HepG2 (cell line): Measurements from ENCODE around the gene TBC1D22A. TPM values are rescaled to one million over a fixed set of nuclear protein-coding genes. Genes with fewer than 3 reads are reported as not detected.

ENCODE experiments used
- ATAC-seq: fragments of 200-7000 bp; cut with Tn5 transposase; 3 replicates; pipeline ENCODE4 v1.9.1; 2020; ENCODE audit warnings: mild to moderate bottlenecking, moderate library complexity
- BruUV-seq: library from RNA; stranded (reverse); fragments of 400-500 nt; replicated peaks from 2 replicates; lab custom pipeline; 2021; lab: Mats Ljungman, UMichigan
- CTCF ChIA-PET: fragments of 300-600 bp; formaldehyde crosslinking; extraction: SDS; loops from one replicate; lab custom pipeline; 2021; ENCODE audit warnings: low total read pairs, inconsistent platforms, low intra/inter-chr PET ratio; lab: Yijun Ruan, JAX
- POLR2A ChIA-PET: fragments of 350-600 bp; sonication (Branson Sonifier 250); formaldehyde crosslinking; loops from one replicate; lab custom pipeline; 2020; ENCODE audit warnings: antibody characterized with exemption, inconsistent platforms; lab: Yijun Ruan, JAX
- DNase-seq: peaks from one replicate; pipeline ENCODE4 v3.0.0-alpha.2; 2015; ENCODE audit warnings: low spot score
- FAIRE-seq: peaks from 3 replicates; lab custom pipeline; 2011; peaks lifted over from hg19 to GRCh38; lab: Jason Lieb, UNC
- H2AFZ ChIP-seq: one replicate; pipeline ENCODE4 v1.6.1; 2011; ENCODE audit warnings: low read length, inconsistent platforms
- H3K27ac ChIP-seq: fragments of 300-600 bp; 3 replicates; pipeline ENCODE4 v1.8.0; 2011; ENCODE audit warnings: mixed run types, mild to moderate bottlenecking, mixed read lengths, low read length, inconsistent platforms; ENCODE audit not compliant: insufficient read depth; ENCODE audit errors: extremely low read length
- H3K27me3 ChIP-seq, 2 experiments: fragments of 200-600 bp in 1 of 2; 2 replicates in 1 of 2; 3 replicates in 1 of 2; pipeline versions ENCODE4 v1.6.0 to v1.8.0; 2011; ENCODE audit warnings: low read length in 2 of 2, mild to moderate bottlenecking in 2 of 2, moderate library complexity in 2 of 2, inconsistent platforms in 1 of 2; ENCODE audit not compliant: insufficient read depth in 2 of 2, control insufficient read depth in 1 of 2
- H3K36me3 ChIP-seq, 2 experiments: fragments of 200-600 bp in 1 of 2; replicated peaks in 1 of 2; 2 replicates in 1 of 2; 3 replicates in 1 of 2; pipeline versions ENCODE4 v1.5.1 to v1.8.0; 2011; ENCODE audit warnings: low read length in 2 of 2, inconsistent platforms in 1 of 2; ENCODE audit not compliant: insufficient read depth in 2 of 2, control insufficient read depth in 1 of 2
- H3K4me1 ChIP-seq: 2 replicates; pipeline ENCODE4 v1.5.1; 2012; ENCODE audit warnings: low read length, inconsistent platforms; ENCODE audit not compliant: insufficient read depth
- H3K4me2 ChIP-seq: 2 replicates; pipeline ENCODE4 v1.6.0; 2011; ENCODE audit warnings: low read depth, low read length, inconsistent platforms
- H3K4me3 ChIP-seq, 3 experiments: fragments of 200-600 bp in 1 of 3; sonication (generic), shearing (Covaris generic) in 1 of 3; replicated peaks in 1 of 3; 2 replicates each; pipeline ENCODE4 v1.5.1; 2011 to 2016; ENCODE audit warnings: low read length in 3 of 3, inconsistent platforms in 2 of 3, low read depth in 2 of 3, mild to moderate bottlenecking in 2 of 3, control low read depth in 1 of 3, mixed read lengths in 1 of 3; ENCODE audit not compliant: insufficient read depth in 1 of 3
- H3K79me2 ChIP-seq: one replicate; pipeline ENCODE4 v1.6.1; 2011; ENCODE audit warnings: low read length, inconsistent platforms; ENCODE audit not compliant: insufficient read depth
- H3K9ac ChIP-seq: 2 replicates; pipeline ENCODE4 v1.6.0; 2011; ENCODE audit warnings: mild to moderate bottlenecking, low read depth, low read length, inconsistent platforms; ENCODE audit not compliant: insufficient read depth
- H3K9me3 ChIP-seq: 2 replicates; pipeline ENCODE4 v1.5.1; 2012; ENCODE audit warnings: mild to moderate bottlenecking, low read length
- H4K20me1 ChIP-seq: 2 replicates; pipeline ENCODE4 v1.6.0; 2011; ENCODE audit warnings: inconsistent platforms, mild to moderate bottlenecking, low read length, moderate library complexity; ENCODE audit not compliant: insufficient read depth
- FOXA1 ChIP-seq, 2 experiments: fragments of 450-650 bp in 1 of 2; sonication (generic) in 1 of 2; formaldehyde crosslinking in 1 of 2; IDR thresholded peaks; 2 replicates each; pipeline versions ENCODE4 v1.4.0 to v1.6.1; 2016 to 2020; ENCODE audit warnings: missing genetic modification reagents in 1 of 2
- HNRNPK ChIP-seq: fragments of 200-400 bp; formaldehyde crosslinking; IDR thresholded peaks from 2 replicates; pipeline ENCODE4 v1.6.1; 2018; ENCODE audit warnings: low read length, low read depth, moderate library complexity, mild to moderate bottlenecking; ENCODE audit not compliant: poor library complexity, severe bottlenecking
- IKZF4 ChIP-seq: sonication (generic); formaldehyde crosslinking; IDR thresholded peaks from 2 replicates; pipeline ENCODE4 v1.5.1; 2020; ENCODE audit warnings: borderline replicate concordance, mild to moderate bottlenecking, low read depth, missing genetic modification reagents; ENCODE audit errors: not compliant biosample characterization
- ISL2 ChIP-seq: sonication (generic); formaldehyde crosslinking; IDR thresholded peaks from 2 replicates; pipeline ENCODE4 v1.5.0; 2020; ENCODE audit warnings: missing genetic modification reagents
- KLF11 ChIP-seq: IDR thresholded peaks from 2 replicates; pipeline ENCODE4 v1.6.1; 2016; ENCODE audit warnings: missing compliant biosample characterization
- KMT2A ChIP-seq: sonication (generic); formaldehyde crosslinking; IDR thresholded peaks from 2 replicates; pipeline ENCODE4 v1.4.0; 2020; ENCODE audit warnings: missing genetic modification reagents
- MAFF ChIP-seq: IDR thresholded peaks from 2 replicates; pipeline ENCODE4 v1.6.1; 2011; ENCODE audit warnings: low read depth, low read length, improper control_type of control experiment
- NCOA5 ChIP-seq: sonication (generic); formaldehyde crosslinking; IDR thresholded peaks from 2 replicates; pipeline ENCODE4 v1.4.0; 2020; ENCODE audit warnings: missing genetic modification reagents
- PAX8 ChIP-seq: sonication (generic); formaldehyde crosslinking; IDR thresholded peaks from 2 replicates; pipeline ENCODE4 v1.8.0; 2022; ENCODE audit warnings: mild to moderate bottlenecking, missing genetic modification reagents, borderline replicate concordance
- RARG ChIP-seq: sonication (generic); formaldehyde crosslinking; IDR thresholded peaks from 2 replicates; pipeline ENCODE4 v1.4.0; 2020; ENCODE audit warnings: low read depth, mild to moderate bottlenecking, missing genetic modification reagents
- SIX1 ChIP-seq: sonication (generic); formaldehyde crosslinking; IDR thresholded peaks from 2 replicates; pipeline ENCODE4 v1.4.0; 2020; ENCODE audit warnings: missing genetic modification reagents, borderline replicate concordance
- ZFP41 ChIP-seq: sonication (generic); formaldehyde crosslinking; IDR thresholded peaks from 2 replicates; pipeline ENCODE4 v1.4.0; 2020; ENCODE audit warnings: mild to moderate bottlenecking, missing genetic modification reagents, borderline replicate concordance
- ZNF569 ChIP-seq: sonication (generic); formaldehyde crosslinking; IDR thresholded peaks from 2 replicates; pipeline ENCODE4 v1.5.0; 2020; ENCODE audit warnings: mild to moderate bottlenecking, missing genetic modification reagents, moderate library complexity, borderline replicate concordance
- WGBS: methylation state at CpG from one replicate; pipeline ENCODE4 v1.1.6; 2017; ENCODE audit warnings: low lambda C conversion rate; 5-methylcytosine and 5-hydroxymethylcytosine counted together
- in situ Hi-C: cut with HindIII; loops from 2 replicates; pipeline ENCODE4 v1.10.0; 2017; ENCODE audit warnings: low pct_unique_long_range_greater_than_20kb; ENCODE audit not compliant: extremely low pct_ligation_motif_present
- intact Hi-C: fragments of 100-400 bp; cut with micrococcal nuclease; formaldehyde crosslinking; loops from one replicate; pipeline ENCODE4 v1.10.0; 2022; ENCODE audit not compliant: unreplicated experiment
- polyA plus RNA-seq, 8 experiments: library from polyadenylated mRNA; depleted of rRNA in 3 of 8; stranded (reverse) in 7 of 8; unstranded in 1 of 8; fragments of >200 nt; fragmentation: Illumina TruSeq in 4 of 8; extraction: Trizol in 4 of 8; gene quantifications; 2 replicates each; pipeline versions ENCODE4 v1.2.1 to v1.2.3, GENCODE V29; 2011 to 2016; ENCODE audit warnings: low read depth in 4 of 8, missing spikeins in 1 of 8, mixed read lengths in 1 of 8; ENCODE audit not compliant: insufficient read depth in 1 of 8
- total RNA-seq, 5 experiments: library from RNA; depleted of rRNA; stranded (reverse); fragments of >200 nt; fragmentation: Illumina TruSeq; extraction: Trizol; gene quantifications; 2 replicates each; pipeline ENCODE4 v1.2.3, GENCODE V29; 2016; ENCODE audit warnings: low read depth in 1 of 5
- TF ChIP-seq, protein P1 (sequence below): sonication (generic); formaldehyde crosslinking; IDR thresholded peaks from 2 replicates; pipeline ENCODE4 v1.9.0; 2022; ENCODE audit warnings: missing genetic modification reagents, mild to moderate bottlenecking, borderline replicate concordance
- TF ChIP-seq, protein P2 (sequence below): sonication (generic); formaldehyde crosslinking; conservative IDR thresholded peaks from 2 replicates; pipeline ENCODE4 v1.4.0; 2020; ENCODE audit warnings: mild to moderate bottlenecking, missing genetic modification reagents, moderate library complexity

Gene TBC1D22A
- total and polyA plus RNA-seq, 2 of the 13 experiments (the other 11 are each of a cell fraction or from before 2014, with no cell fraction given), result 17.3 to 18.0 TPM

DNA sequence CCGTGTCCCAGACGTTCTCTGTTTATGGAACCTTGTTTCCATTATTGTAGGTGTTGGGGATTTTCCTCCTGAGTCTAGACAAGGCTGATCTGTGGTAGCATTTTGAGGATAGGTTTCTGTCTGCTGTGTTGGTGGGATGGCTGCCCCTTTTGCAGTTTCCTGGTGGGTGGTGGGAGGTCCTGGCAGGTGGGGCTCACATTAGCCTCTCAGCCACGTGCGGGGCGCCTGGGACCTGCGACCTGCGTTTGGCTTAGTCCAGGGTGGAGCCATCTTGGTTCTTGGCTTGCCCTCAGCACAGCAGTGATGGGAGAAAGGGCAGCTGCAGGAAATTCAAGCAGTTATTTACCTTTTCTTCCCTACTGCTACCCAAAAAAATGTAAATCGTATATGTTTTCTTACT lies 143.4 kb downstream of the TBC1D22A start:
- intact Hi-C loops, result no loop called here
- no peak overlapping the region for H3K9ac ChIP-seq
- H3K36me3 ChIP-seq, result peaks cover 5 to 17% of the 10 kb centered on the region in 2 experiments; a peak in 3 of 5 replicates
- no peak for FAIRE-seq
- H3K27me3 ChIP-seq, result no peaks in the 10 kb centered on the region
- ChIA-PET POLR2A (no interaction called here), CTCF (no interaction called here)
- H3K4me2 ChIP-seq, result no peak overlapping the region
- H4K20me1 ChIP-seq, result no peaks in the 10 kb centered on the region
- no peak for DNase-seq
- no peak overlapping the region for H2AFZ ChIP-seq
- in situ Hi-C loops, result no loop called here
- no peak for ATAC-seq
- H3K79me2 ChIP-seq, result peaks cover 1% of the 10 kb centered on the region
- no peaks in the 10 kb centered on the region for H3K4me1 ChIP-seq
- no peaks in the 10 kb centered on the region for H3K9me3 ChIP-seq
- WGBS, result 87% methylated on average over 8 of the region's 8 CpGs
- no peak overlapping the region for H3K4me3 ChIP-seq
- no TSS peak for BruUV-seq
- H3K27ac ChIP-seq, result no peak overlapping the region
- TF ChIP-seq, protein P1, sequence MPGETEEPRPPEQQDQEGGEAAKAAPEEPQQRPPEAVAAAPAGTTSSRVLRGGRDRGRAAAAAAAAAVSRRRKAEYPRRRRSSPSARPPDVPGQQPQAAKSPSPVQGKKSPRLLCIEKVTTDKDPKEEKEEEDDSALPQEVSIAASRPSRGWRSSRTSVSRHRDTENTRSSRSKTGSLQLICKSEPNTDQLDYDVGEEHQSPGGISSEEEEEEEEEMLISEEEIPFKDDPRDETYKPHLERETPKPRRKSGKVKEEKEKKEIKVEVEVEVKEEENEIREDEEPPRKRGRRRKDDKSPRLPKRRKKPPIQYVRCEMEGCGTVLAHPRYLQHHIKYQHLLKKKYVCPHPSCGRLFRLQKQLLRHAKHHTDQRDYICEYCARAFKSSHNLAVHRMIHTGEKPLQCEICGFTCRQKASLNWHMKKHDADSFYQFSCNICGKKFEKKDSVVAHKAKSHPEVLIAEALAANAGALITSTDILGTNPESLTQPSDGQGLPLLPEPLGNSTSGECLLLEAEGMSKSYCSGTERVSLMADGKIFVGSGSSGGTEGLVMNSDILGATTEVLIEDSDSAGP (CRISPR knock-in tag), result no peak
- TF ChIP-seq, protein P2, sequence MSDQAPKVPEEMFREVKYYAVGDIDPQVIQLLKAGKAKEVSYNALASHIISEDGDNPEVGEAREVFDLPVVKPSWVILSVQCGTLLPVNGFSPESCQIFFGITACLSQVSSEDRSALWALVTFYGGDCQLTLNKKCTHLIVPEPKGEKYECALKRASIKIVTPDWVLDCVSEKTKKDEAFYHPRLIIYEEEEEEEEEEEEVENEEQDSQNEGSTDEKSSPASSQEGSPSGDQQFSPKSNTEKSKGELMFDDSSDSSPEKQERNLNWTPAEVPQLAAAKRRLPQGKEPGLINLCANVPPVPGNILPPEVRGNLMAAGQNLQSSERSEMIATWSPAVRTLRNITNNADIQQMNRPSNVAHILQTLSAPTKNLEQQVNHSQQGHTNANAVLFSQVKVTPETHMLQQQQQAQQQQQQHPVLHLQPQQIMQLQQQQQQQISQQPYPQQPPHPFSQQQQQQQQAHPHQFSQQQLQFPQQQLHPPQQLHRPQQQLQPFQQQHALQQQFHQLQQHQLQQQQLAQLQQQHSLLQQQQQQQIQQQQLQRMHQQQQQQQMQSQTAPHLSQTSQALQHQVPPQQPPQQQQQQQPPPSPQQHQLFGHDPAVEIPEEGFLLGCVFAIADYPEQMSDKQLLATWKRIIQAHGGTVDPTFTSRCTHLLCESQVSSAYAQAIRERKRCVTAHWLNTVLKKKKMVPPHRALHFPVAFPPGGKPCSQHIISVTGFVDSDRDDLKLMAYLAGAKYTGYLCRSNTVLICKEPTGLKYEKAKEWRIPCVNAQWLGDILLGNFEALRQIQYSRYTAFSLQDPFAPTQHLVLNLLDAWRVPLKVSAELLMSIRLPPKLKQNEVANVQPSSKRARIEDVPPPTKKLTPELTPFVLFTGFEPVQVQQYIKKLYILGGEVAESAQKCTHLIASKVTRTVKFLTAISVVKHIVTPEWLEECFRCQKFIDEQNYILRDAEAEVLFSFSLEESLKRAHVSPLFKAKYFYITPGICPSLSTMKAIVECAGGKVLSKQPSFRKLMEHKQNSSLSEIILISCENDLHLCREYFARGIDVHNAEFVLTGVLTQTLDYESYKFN (CRISPR knock-in tag), result no peak
- no peak for TF ChIP-seq ISL2
- no peak for TF ChIP-seq RARG (CRISPR knock-in tag)
- no peak for TF ChIP-seq FOXA1 (IDR thresholded peaks at IDR 0.05)
- TF ChIP-seq FOXA1 (CRISPR knock-in tag; IDR thresholded peaks at IDR 0.05), result no peak
- TF ChIP-seq KMT2A (CRISPR knock-in tag), result no peak
- TF ChIP-seq SIX1, result no peak
- TF ChIP-seq ZFP41 (CRISPR knock-in tag), result no peak
- TF ChIP-seq ZNF569, result no peak
- TF ChIP-seq KLF11, result no peak
- TF ChIP-seq MAFF, result no peak
- TF ChIP-seq NCOA5 (CRISPR knock-in tag), result no peak
- no peak for TF ChIP-seq IKZF4
- no peak for TF ChIP-seq HNRNPK
- TF ChIP-seq PAX8, result no peak
